C4-2B (cell line): ENCODE measurements around the gene MOV10L1.

Experiments
- H3K27ac ChIP-seq: fragments of 450-650 bp; 2 replicates; pipeline ENCODE4 v1.5.1; 2017
- CTCF ChIP-seq: fragments of 450-650 bp; conservative IDR thresholded peaks from 2 replicates; pipeline ENCODE4 v1.5.1; 2017; ENCODE audit warnings: mild to moderate bottlenecking
- ZFX ChIP-seq: fragments of 450-650 bp; IDR thresholded peaks from 2 replicates; pipeline ENCODE4 v1.6.1; 2017

Gene MOV10L1

GRCh38 chr22:50205781-50206569 lies 116.2 kb downstream of the MOV10L1 start:
- TF ChIP-seq CTCF (no peak), ZFX (no peak)
- H3K27ac ChIP-seq: no peak overlapping the region

- TF ChIP-seq CTCF: peak; percentile 68
- TF ChIP-seq ZFX: no peak
- no peak overlapping the region for H3K27ac ChIP-seq
Measured at GRCh38 chr22:50206599-50206998, 116.8 kb downstream of the MOV10L1 start.

- TF ChIP-seq CTCF (no peak), ZFX (no peak)
- no peak overlapping the region for H3K27ac ChIP-seq
Measured at GRCh38 chr22:50207383-50208140, 117.8 kb downstream of the MOV10L1 start.

- TF ChIP-seq CTCF: no peak
- TF ChIP-seq ZFX: no peak
- no peak overlapping the region for H3K27ac ChIP-seq
Measured at GRCh38 chr22:50208430-50208938, 118.7 kb downstream of the MOV10L1 start.

GRCh38 chr22:50208939-50209892 lies 119.4 kb downstream of the MOV10L1 start:
- H3K27ac ChIP-seq: no peak overlapping the region
- TF ChIP-seq CTCF (no peak), ZFX (no peak)

GRCh38 chr22:50209893-50210292 lies 120.1 kb downstream of the MOV10L1 start:
- no peak for TF ChIP-seq ZFX
- peak; percentile 95 for TF ChIP-seq CTCF
- no peak overlapping the region for H3K27ac ChIP-seq
